ENCODE results near the gene DNMT1. TPM values are rescaled to one million over a fixed set of nuclear protein-coding genes. Genes with fewer than 3 reads are reported as not detected.

Gene DNMT1
- total and polyA plus RNA-seq, 5 experiments from 2014 or later: 93.7 to 231 (median 146) TPM

DNA sequence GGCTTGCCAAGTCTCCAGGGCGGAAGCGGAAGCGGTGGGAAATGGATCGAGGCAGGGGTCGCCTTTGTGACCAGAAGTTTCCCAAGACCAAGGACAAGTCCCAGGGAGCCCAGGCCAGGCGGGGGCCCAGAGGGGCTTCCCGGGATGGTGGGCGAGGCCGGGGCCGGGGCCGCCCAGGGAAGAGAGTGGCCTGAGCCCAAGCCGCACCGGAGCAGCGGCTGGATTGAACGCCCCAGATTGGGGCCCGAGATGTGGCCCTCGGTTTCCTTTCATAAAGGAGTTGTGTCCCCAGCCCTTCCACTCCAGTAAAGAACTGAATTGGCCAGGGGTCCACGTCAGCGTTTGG lies 83.8 kb downstream of the DNMT1 start:
- Mint-ChIP-seq H3K36me3 (peaks cover 0 to 63% (median 3%) of the 10 kb centered on the region in 3 donors), H3K27me3 (no peaks in the 10 kb centered on the region), H3K4me1 (peaks cover 19 to 61% (median 53%) of the 10 kb centered on the region in 4 donors)

DNA sequence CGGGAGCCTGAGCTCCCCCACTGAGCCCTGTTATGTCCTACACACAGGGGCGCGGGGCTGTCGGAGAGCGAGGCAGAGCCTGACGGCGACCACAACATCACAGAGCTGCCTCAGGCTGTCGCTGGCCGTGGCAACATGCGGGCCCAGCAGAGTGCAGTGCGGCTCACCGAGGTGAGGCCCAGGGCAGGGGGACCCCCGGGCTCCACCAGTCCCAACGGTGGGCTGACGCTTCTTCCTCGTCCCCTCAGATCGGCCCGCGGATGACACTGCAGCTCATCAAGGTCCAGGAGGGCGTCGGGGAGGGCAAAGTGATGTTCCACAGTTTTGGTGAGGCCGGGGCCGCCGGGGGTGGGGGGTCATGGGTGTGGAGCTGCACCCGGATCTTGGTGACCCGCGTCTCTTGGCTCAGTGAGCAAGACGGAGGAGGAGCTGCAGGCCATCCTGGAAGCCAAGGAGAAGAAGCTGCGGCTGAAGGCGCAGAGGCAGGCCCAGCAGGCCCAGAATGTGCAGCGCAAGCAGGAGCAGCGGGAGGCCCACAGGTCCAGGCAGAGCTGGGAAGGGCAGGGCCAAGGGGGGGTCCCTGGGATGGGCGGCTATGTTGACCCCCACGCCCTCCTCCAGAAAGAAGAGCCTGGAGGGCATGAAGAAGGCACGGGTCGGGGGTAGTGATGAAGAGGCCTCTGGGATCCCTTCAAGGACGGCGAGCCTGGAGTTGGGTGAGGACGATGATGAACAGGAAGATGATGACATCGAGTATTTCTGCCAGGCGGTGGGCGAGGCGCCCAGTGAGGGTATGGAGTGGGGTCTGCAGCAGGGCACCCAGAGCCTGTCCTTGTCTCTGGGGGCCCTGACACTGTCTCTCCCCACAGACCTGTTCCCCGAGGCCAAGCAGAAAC lies 84.4 kb downstream of the DNMT1 start:
- H3K9me3 Mint-ChIP-seq: no peaks in the 10 kb centered on the region
- peaks cover 20 to 64% (median 58%) of the 10 kb centered on the region in 4 donors for H3K4me1 Mint-ChIP-seq
- H3K4me3 Mint-ChIP-seq: peak overlapping the region in 4 of 10 donors; percentile 22 to 58 (median 39)
- DNase-seq: no peak
- peak overlapping the region in 7 of 10 donors; percentile 51 to 91 (median 74) for H3K27ac Mint-ChIP-seq
- ATAC-seq: no peak
- H3K27me3 Mint-ChIP-seq: no peaks in the 10 kb centered on the region
- POLR2A ChIA-PET: interaction anchor here (1.3 to 10.6 kb wide), 3 partner anchors 6 to 12 kb away, joined by 3 to 103 read pairs (median 101); partner anchors contain the start of gene EIF3G
- H3K36me3 Mint-ChIP-seq: peaks cover 0 to 59% (median 3%) of the 10 kb centered on the region in 3 donors

More for the DNA sequence above, 83.8 kb downstream of the DNMT1 start:
- Mint-ChIP-seq H3K9me3 (no peaks in the 10 kb centered on the region), H3K4me3 (peak overlapping the region in 4 of 10 donors; percentile 22 to 87 (median 39)), H3K27ac (peak overlapping the region in 5 of 10 donors; percentile 51 to 97 (median 90))
- POLR2A ChIA-PET: interaction anchor here (1.0 to 10.6 kb wide), 2 partner anchors 13 to 31 kb away, joined by 3 to 103 read pairs; no protein-coding TSS in a partner anchor
- no peak for ATAC-seq
- DNase-seq: no peak

DNA sequence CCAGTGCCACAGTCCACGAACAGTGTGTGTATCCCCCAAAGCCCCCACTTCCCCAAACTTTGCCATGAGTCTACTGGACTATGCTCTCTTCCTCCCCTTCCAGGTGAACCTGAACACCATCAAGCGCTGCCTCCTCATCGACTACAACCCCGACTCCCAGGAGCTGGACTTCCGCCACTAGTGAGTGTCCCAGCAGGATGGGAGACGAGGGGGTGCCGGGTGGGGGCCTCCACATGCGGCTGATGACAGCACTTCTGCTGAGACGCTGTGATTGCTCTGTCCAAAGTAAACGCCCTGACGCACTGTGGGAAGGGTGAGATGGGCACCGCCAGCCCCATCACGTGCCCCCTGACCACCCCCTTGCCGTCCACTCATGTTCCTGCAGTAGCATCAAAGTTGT lies 85.2 kb downstream of the DNMT1 start:
- no peak for ATAC-seq
- Mint-ChIP-seq H3K4me3 (peak overlapping the region in 4 of 10 donors; percentile 22 to 67 (median 25)), H3K4me1 (peaks cover 27 to 72% (median 62%) of the 10 kb centered on the region in 4 donors), H3K27ac (peak overlapping the region in 6 of 10 donors; percentile 19 to 77 (median 56)), H3K36me3 (peaks cover 0 to 53% (median 3%) of the 10 kb centered on the region in 3 donors), H3K27me3 (no peaks in the 10 kb centered on the region), H3K9me3 (no peaks in the 10 kb centered on the region)
- no peak for DNase-seq
- POLR2A ChIA-PET: interaction anchor here (1.3 to 8.4 kb wide), 2 partner anchors 7 to 11 kb away, joined by 3 to 101 read pairs; partner anchors contain the start of gene EIF3G

DNA sequence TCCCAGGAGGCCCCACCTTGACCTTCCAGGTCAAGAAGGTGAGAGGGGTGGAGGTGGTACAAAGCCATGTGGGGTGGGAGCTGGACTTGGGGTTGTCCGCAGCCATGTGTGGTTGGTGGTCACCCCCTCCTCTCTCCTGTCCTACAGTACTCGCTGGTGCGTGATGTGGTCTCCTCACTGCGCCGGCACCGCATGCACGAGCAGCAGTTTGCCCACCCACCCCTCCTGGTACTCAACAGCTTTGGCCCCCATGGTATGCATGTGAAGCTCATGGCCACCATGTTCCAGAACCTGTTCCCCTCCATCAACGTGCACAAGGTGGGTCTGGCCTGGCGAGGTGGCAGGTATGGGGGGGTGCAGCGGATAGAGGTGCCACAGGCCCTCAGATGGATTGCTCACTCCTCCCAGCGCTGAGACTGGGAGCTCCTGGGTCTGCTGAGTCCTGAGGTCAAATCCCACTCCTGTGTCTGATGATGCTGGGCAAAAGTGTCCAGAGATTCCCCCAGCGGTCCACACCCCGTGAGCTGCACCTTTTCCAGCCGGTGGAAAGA lies 86.9 kb downstream of the DNMT1 start:
- DNase-seq (no peak), ATAC-seq (no peak)
- H3K27me3 Mint-ChIP-seq: no peaks in the 10 kb centered on the region
- peak overlapping the region in 8 of 10 donors; percentile 5 to 100 (median 96) for H3K27ac Mint-ChIP-seq
- H3K4me1 Mint-ChIP-seq: peaks cover 25 to 72% (median 60%) of the 10 kb centered on the region in 4 donors
- peak overlapping the region; percentile 75 to 93 (median 85) for H3K4me3 Mint-ChIP-seq
- POLR2A ChIA-PET: interaction anchor here (0.6 to 8.4 kb wide), 10 partner anchors 9 to 131 kb away, joined by 3 to 101 read pairs (median 4); partner anchors contain the start of gene EIF3G
- H3K9me3 Mint-ChIP-seq: no peaks in the 10 kb centered on the region
- H3K36me3 Mint-ChIP-seq: peaks cover 0 to 51% (median 3%) of the 10 kb centered on the region in 3 donors

DNA sequence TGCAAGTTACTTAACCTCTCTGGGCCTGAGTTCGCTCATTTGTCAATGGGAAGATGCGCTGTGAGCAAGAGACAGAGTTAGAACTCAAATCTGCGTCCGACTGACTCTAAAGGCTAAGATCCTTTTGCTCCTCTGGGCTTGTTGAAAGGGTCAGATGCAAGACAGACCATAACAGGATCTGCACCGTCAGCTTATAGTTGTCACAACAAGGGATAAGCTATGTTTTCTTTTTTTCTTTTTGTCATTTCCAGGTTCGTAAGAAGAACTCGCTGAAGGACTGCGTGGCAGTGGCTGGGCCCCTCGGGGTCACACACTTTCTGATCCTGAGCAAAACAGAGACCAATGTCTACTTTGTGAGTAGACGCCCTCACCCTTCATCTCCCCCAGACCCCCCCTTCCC lies 87.5 kb downstream of the DNMT1 start:
- no peak for ATAC-seq
- no peak for DNase-seq
- Mint-ChIP-seq H3K36me3 (peaks cover 0 to 49% (median 3%) of the 10 kb centered on the region in 3 donors), H3K27ac (peak overlapping the region; percentile 78 to 100 (median 96)), H3K4me1 (peaks cover 22 to 72% (median 60%) of the 10 kb centered on the region in 4 donors), H3K27me3 (no peaks in the 10 kb centered on the region), H3K4me3 (peak overlapping the region; percentile 75 to 93 (median 85)), H3K9me3 (no peaks in the 10 kb centered on the region)
- POLR2A ChIA-PET: interaction anchor here (0.6 to 8.4 kb wide), 7 partner anchors 10 to 132 kb away, joined by 3 to 101 read pairs (median 8); partner anchors contain the start of gene EIF3G

DNA sequence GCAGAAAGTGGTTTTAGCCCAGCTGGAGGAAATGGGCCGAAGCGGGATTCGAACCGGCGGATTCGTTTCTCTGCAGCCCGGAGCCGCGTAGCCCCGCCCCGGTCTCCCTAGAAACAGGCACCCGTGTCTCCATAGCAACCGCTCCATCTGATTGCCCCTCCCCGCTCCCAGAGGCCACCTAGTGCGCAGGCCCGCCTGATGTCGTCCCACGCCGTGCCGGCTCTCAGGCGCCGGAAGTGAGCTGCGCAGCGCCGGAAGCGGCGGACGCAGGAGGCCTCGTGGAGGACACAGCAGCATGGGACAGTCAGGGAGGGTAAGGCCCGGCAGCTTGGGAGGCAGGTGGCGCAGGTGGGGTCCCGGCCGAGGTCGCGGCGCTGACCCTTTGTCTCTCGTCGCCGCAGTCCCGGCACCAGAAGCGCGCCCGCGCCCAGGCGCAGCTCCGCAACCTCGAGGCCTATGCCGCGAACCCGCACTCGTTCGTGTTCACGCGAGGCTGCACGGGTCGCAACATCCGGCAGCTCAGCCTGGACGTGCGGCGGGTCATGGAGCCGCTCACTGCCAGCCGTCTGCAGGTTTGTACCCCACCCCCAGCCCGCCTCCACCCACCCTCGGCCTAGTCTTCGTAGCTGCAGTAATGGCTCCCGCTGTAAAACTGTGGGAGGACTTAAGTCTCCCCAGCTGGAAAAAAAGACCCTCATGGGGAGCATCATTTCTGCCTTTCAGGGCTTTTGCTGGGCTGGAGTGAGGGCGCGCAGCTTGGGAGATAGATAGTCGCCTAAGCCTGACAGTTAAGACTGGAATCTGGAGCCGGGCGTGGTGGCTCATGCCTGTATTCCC lies 88.4 kb downstream of the DNMT1 start, which contains the start of gene PPAN:
Gene PPAN, plus strand, starts transcription at position 263 of the 837 bp plus-strand sequence. Its CDS starts 33 bp downstream, at position 296.
- ATAC-seq (peak; percentile 64 to 66), DNase-seq (peak; percentile 91 to 99 (median 97))
- H3K27ac Mint-ChIP-seq: peak within 1 kb of the TSS; percentile 95 to 100 (median 98)
- H3K9me3 Mint-ChIP-seq: no peaks in the 10 kb centered on the region
- POLR2A ChIA-PET: interaction anchor here (0.5 to 8.4 kb wide), 9 partner anchors 10 to 1499 kb away, joined by 3 to 101 read pairs (median 4); partner anchors contain the start of genes EIF3G and ICAM1
- H3K36me3 Mint-ChIP-seq: peaks cover 0 to 44% (median 3%) of the 10 kb centered on the region in 3 donors
- H3K27me3 Mint-ChIP-seq: no peaks in the 10 kb centered on the region
- H3K4me1 Mint-ChIP-seq: peaks cover 23 to 69% (median 61%) of the 10 kb centered on the region in 4 donors
- peak within 1 kb of the TSS; percentile 75 to 93 (median 86) for H3K4me3 Mint-ChIP-seq

DNA sequence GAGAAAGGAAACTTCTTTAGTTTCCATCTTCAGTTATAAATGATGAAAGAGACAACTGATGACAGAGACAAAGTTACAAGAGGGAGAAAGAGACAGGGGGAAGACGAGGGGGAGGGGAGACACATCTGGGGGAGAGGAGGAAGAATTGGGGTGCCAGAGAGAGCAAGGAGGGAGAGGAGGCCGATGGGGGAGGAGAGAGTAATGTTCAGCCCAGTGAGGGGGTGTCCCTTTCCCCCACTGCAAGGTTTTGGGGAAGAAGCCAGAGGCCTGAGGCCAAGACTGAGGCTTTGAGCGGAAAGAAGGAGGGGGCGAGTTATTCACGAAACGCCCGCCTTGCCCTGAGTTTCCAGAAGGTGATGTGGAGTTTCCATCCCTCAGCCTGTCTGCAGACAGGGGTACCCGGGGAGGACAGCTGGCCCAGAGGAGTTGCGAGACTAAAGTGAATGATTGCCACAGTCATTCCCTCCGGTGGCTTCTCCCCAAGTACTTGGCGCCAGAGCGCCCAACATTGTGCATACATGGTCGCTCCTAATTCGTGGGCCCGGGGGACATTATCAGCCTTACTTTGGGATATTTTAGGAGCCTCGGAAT lies 89.1 kb downstream of the DNMT1 start:
- POLR2A ChIA-PET: interaction anchor here (0.7 to 8.4 kb wide), 6 partner anchors 9 to 298 kb away, joined by 3 to 101 read pairs (median 11); partner anchors contain the start of gene EIF3G
- H3K36me3 Mint-ChIP-seq: peaks cover 0 to 39% (median under 1%) of the 10 kb centered on the region in 3 donors
- peak overlapping the region; percentile 75 to 93 (median 86) for H3K4me3 Mint-ChIP-seq
- peaks cover 23 to 67% (median 60%) of the 10 kb centered on the region in 4 donors for H3K4me1 Mint-ChIP-seq
- H3K27me3 Mint-ChIP-seq: no peaks in the 10 kb centered on the region
- ATAC-seq (peak in 1 of 2 donors; percentile 31), DNase-seq (peak in 6 of 10 donors; percentile 26 to 81 (median 52))
- H3K27ac Mint-ChIP-seq: peak overlapping the region; percentile 95 to 100 (median 98)
- no peaks in the 10 kb centered on the region for H3K9me3 Mint-ChIP-seq

DNA sequence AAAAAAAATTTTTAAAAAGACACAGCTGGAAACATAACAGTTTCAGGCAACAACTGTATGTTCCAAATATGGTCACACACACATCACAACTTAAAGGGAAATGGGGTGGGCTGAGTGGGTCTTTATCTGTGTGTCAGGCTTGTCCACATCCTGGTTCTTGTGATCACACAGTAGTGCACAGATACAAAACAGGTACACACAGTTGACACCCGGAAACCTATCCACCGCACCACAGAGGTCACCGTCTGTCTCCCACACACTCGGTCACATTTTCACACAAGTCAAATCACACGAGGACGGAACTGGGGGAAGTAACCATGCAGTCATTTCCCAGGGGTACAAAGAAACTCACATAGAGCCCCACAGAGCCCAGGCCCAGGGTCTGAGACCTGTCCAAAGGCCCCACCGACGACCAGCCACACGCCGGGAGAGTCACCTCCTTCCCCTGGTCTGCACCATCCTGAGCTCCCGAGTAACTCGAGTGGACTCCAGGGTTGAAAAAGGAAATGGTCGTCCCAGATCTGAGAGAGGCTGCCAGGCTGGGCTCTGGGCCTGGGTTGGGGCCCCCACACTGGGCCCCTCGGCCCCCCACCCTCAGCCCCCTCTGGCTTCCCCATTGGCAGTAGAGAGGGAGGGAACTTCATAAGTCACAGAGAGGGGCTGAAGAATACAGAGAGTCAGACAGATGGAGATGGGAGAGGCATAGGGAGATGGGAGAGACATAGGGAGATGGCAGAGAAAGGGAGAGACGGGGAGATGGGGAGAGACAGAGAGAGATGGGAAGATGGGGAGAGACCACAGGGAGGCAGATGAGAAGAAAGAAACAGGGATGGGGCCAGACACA lies 89.9 kb downstream of the DNMT1 start:
- Mint-ChIP-seq H3K36me3 (peaks cover 0 to 32% (median 0%) of the 10 kb centered on the region in 3 donors), H3K27me3 (no peaks in the 10 kb centered on the region), H3K9me3 (no peaks in the 10 kb centered on the region), H3K27ac (peak overlapping the region; percentile 95 to 100 (median 98)), H3K4me3 (peak overlapping the region; percentile 75 to 93 (median 87)), H3K4me1 (peaks cover 25 to 67% (median 61%) of the 10 kb centered on the region in 4 donors)
- ATAC-seq (peak; percentile 73 to 87), DNase-seq (peak; percentile 47 to 94 (median 79))
- POLR2A ChIA-PET: interaction anchor here (0.6 to 8.4 kb wide), 9 partner anchors 8 to 1817 kb away, joined by 3 to 101 read pairs (median 4); partner anchors contain the start of genes EIF3G and RAB11B

DNA sequence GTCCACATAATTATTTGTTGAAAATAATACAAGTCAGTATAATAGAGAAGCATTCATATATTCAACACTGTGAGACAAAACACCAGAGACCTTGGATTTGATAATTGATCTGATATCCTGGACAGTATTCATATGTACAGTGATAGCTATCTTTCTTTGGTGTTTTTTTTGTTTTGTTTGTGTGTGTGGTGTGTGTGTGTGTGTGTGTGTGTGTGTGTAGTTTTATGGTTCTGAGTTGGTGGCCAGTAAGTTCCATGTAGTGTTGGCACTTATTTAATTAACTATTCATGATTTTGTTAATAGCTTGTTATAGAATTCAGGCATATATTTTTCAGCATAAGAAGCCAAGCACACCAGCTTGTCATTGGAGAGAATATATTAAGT lies 90.6 kb downstream of the DNMT1 start:
- POLR2A ChIA-PET: interaction anchor here (0.6 to 8.4 kb wide), 7 partner anchors 7 to 1816 kb away, joined by 3 to 101 read pairs (median 4); partner anchors contain the start of genes EIF3G and RAB11B
- DNase-seq: no peak
- H3K4me1 Mint-ChIP-seq: peaks cover 28 to 70% (median 67%) of the 10 kb centered on the region in 4 donors
- peak overlapping the region in 7 of 10 donors; percentile 8 to 85 (median 37) for H3K4me3 Mint-ChIP-seq
- H3K36me3 Mint-ChIP-seq: peaks cover 0 to 24% (median 0%) of the 10 kb centered on the region in 3 donors
- H3K27ac Mint-ChIP-seq: peak overlapping the region; percentile 95 to 100 (median 98)
- no peaks in the 10 kb centered on the region for H3K9me3 Mint-ChIP-seq
- no peak for ATAC-seq
- no peaks in the 10 kb centered on the region for H3K27me3 Mint-ChIP-seq

DNA sequence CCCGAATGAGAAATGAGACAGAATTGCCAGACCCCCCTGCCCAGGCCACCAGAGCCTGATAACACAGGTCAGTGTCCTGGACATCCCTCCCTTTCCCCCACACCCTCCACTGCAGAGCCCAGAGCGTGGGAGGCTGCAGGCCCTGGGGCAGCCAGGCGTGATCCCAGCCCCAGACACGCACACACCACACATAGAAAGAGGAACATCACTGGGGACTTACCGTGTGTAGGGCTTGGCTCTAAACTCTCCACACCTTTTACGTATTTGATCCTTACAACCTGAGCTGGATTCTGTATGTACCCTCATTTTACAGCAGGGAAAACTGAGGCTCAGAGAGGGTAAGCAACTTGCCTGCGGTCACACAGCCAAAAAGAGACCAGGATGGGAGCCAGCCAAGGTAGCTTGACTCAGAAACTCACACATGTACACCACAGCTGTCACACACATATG lies 91.9 kb downstream of the DNMT1 start:
- peak overlapping the region; percentile 89 to 98 (median 98) for H3K27ac Mint-ChIP-seq
- POLR2A ChIA-PET: interaction anchor here (0.7 to 8.4 kb wide), 7 partner anchors 14 to 1657 kb away, joined by 4 to 101 read pairs (median 4); partner anchors contain the start of genes EIF3G, KRI1, SHFL and TMED1
- peaks cover 0 to 12% (median 0%) of the 10 kb centered on the region in 3 donors for H3K36me3 Mint-ChIP-seq
- H3K9me3 Mint-ChIP-seq: no peaks in the 10 kb centered on the region
- peaks cover 34 to 73% (median 71%) of the 10 kb centered on the region in 4 donors for H3K4me1 Mint-ChIP-seq
- H3K27me3 Mint-ChIP-seq: no peaks in the 10 kb centered on the region
- H3K4me3 Mint-ChIP-seq: peak overlapping the region in 8 of 10 donors; percentile 3 to 81 (median 60)
- no peak for DNase-seq
- ATAC-seq: no peak

All from naive thymus-derived CD8-positive, alpha-beta T cell (primary cell).